ENCODE results near the gene PRKCE.

DNA sequence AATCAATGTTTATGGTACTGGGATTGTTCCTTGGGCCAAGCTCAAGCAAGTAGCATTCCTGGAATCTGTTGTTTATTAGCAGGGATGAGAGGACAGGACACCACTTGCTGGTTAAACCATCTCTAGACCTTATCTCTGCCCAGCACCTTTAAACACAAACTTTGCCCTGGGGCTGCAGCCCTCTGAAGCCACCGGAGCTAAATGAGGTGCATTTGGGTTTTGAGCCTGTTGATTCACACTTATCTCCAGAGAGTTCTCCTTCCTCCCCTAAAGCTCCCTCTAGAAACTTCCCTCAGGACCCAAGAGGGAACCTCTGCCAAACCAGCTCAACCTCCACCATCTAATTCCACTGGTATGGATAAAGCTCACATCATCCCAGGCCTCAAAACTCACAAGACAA is 551.0 kb downstream of the PRKCE start:
- no peak for TF ChIP-seq POLR2A (IDR thresholded peaks at IDR 0.05)
- TF ChIP-seq, protein P1, sequence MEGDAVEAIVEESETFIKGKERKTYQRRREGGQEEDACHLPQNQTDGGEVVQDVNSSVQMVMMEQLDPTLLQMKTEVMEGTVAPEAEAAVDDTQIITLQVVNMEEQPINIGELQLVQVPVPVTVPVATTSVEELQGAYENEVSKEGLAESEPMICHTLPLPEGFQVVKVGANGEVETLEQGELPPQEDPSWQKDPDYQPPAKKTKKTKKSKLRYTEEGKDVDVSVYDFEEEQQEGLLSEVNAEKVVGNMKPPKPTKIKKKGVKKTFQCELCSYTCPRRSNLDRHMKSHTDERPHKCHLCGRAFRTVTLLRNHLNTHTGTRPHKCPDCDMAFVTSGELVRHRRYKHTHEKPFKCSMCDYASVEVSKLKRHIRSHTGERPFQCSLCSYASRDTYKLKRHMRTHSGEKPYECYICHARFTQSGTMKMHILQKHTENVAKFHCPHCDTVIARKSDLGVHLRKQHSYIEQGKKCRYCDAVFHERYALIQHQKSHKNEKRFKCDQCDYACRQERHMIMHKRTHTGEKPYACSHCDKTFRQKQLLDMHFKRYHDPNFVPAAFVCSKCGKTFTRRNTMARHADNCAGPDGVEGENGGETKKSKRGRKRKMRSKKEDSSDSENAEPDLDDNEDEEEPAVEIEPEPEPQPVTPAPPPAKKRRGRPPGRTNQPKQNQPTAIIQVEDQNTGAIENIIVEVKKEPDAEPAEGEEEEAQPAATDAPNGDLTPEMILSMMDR (IDR thresholded peaks at IDR 0.05) = no peak
